Upper lobe of left lung (tissue), 6 donors: Measurements from ENCODE around the gene ZCCHC24. TPM values are rescaled to one million over a fixed set of nuclear protein-coding genes. Genes with fewer than 3 reads are reported as not detected.

Experiments
- ATAC-seq, 2 donors: fragments of 200-7000 bp; cut with Tn5 transposase; one replicate each; pipeline ENCODE4 v1.9.1; 2022; ENCODE audit warnings: mild to moderate bottlenecking in 2 of 2, moderate library complexity in 2 of 2; ENCODE audit not compliant: low FRiP score in 2 of 2
- DNase-seq, 2 donors: peaks; one replicate each; pipeline ENCODE4 v3.0.0-alpha.2; 2019 to 2020
- H3K27ac ChIP-seq, 4 donors: fragments of 200-600 bp; sonication (generic); one replicate each; pipeline ENCODE4 v1.5.1; 2016 to 2019
- H3K27me3 ChIP-seq, 4 donors: fragments of 200-600 bp; sonication (generic); one replicate each; pipeline ENCODE4 v1.5.1; 2017 to 2019
- H3K36me3 ChIP-seq, 4 donors: fragments of 200-600 bp; sonication (generic); one replicate each; pipeline ENCODE4 v1.5.1; 2016 to 2019
- H3K4me1 ChIP-seq, 4 donors: fragments of 200-600 bp; sonication (generic); one replicate each; pipeline ENCODE4 v1.5.1; 2018 to 2019
- H3K4me3 ChIP-seq, 4 donors: fragments of 200-600 bp; sonication (generic); one replicate each; pipeline ENCODE4 v1.5.1; 2017 to 2019; ENCODE audit warnings: mild to moderate bottlenecking in 2 of 4, moderate library complexity in 1 of 4
- H3K9me3 ChIP-seq, 4 donors: fragments of 200-600 bp; sonication (generic); one replicate each; pipeline ENCODE4 v1.5.1; 2018 to 2019
- EP300 ChIP-seq, 4 donors: sonication (generic); formaldehyde crosslinking; IDR thresholded peaks; one replicate each; pipeline ENCODE4 v1.5.1; 2017; ENCODE audit warnings: antibody characterized with exemption in 4 of 4, control low read depth in 2 of 4
- POLR2A ChIP-seq, 4 donors: fragments of 450-650 bp; IDR thresholded peaks; one replicate each; pipeline ENCODE4 v1.5.1; 2016 to 2017; ENCODE audit warnings: antibody characterized with exemption in 4 of 4, mild to moderate bottlenecking in 2 of 4
- POLR2AphosphoS5 ChIP-seq, 2 donors: sonication (generic); formaldehyde crosslinking; IDR thresholded peaks; one replicate each; pipeline ENCODE4 v1.5.1; 2017; ENCODE audit warnings: antibody characterized with exemption in 2 of 2
- WGBS, 2 donors: methylation state at CpG; one replicate each; pipeline ENCODE4 v1.1.5; 2017 to 2018; 5-methylcytosine and 5-hydroxymethylcytosine counted together
- total RNA-seq, 6 donors: library from RNA; depleted of rRNA in 4 of 6; stranded (reverse); fragments of >200 nt in 4 of 6; gene quantifications; one replicate each; pipeline versions ENCODE4 v1.1.0 to v1.2.1, GENCODE V29; 2016 to 2021
- TF ChIP-seq, protein P1 (sequence below), 6 experiments: fragments of 450-650 bp in 4 of 6; fragments of 200-600 bp in 2 of 6; sonication (generic) in 2 of 6; IDR thresholded peaks; one replicate each; pipeline ENCODE4 v1.5.1; 2016 to 2019; ENCODE audit warnings: antibody characterized with exemption in 6 of 6
- donor health status: DM: no; HTN: no; CAD: no; lungs with moderate emphysema.
- donor health status: DM: no; HTN: yes; CAD: no; lungs with severe emphysema.

The ZCCHC24 gene
- total RNA-seq, 6 donors from 2014 or later = 12.6 to 45.7 (median 21.0) TPM

GRCh38 chr10:79470096-79470495 is 24.7 kb upstream of the ZCCHC24 start:
- 91 to 95% methylated on average over 8 of the region's 8 CpGs for WGBS, 2 donors
- DNase-seq = no peak
- no peak overlapping the region for H3K4me3 ChIP-seq
- H3K27me3 ChIP-seq = no peaks in the 10 kb centered on the region
- H3K4me1 ChIP-seq = peaks cover 0 to 10% (median 2%) of the 10 kb centered on the region in 4 donors
- no peaks in the 10 kb centered on the region for H3K36me3 ChIP-seq
- no peak for TF ChIP-seq POLR2A (IDR thresholded peaks at IDR 0.05)
- TF ChIP-seq, protein P1, sequence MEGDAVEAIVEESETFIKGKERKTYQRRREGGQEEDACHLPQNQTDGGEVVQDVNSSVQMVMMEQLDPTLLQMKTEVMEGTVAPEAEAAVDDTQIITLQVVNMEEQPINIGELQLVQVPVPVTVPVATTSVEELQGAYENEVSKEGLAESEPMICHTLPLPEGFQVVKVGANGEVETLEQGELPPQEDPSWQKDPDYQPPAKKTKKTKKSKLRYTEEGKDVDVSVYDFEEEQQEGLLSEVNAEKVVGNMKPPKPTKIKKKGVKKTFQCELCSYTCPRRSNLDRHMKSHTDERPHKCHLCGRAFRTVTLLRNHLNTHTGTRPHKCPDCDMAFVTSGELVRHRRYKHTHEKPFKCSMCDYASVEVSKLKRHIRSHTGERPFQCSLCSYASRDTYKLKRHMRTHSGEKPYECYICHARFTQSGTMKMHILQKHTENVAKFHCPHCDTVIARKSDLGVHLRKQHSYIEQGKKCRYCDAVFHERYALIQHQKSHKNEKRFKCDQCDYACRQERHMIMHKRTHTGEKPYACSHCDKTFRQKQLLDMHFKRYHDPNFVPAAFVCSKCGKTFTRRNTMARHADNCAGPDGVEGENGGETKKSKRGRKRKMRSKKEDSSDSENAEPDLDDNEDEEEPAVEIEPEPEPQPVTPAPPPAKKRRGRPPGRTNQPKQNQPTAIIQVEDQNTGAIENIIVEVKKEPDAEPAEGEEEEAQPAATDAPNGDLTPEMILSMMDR (IDR thresholded peaks at IDR 0.05) = no peak
- TF ChIP-seq POLR2AphosphoS5 (IDR thresholded peaks at IDR 0.05) = no peak
- no peak for TF ChIP-seq EP300 (IDR thresholded peaks at IDR 0.05)
- H3K27ac ChIP-seq = no peak overlapping the region
- ATAC-seq = no peak
- H3K9me3 ChIP-seq = no peaks in the 10 kb centered on the region

- no peaks in the 10 kb centered on the region for H3K27me3 ChIP-seq
- DNase-seq (no peak), ATAC-seq (no peak)
- no peaks in the 10 kb centered on the region for H3K9me3 ChIP-seq
- H3K36me3 ChIP-seq = no peaks in the 10 kb centered on the region
- 76 to 77% methylated on average over 5 to 6 of the region's 6 CpGs for WGBS, 2 donors
- H3K27ac ChIP-seq = peak overlapping the region in 2 of 4 donors; percentile 14 to 68
- TF ChIP-seq POLR2AphosphoS5 (IDR thresholded peaks at IDR 0.05) (no peak), POLR2A (IDR thresholded peaks at IDR 0.05) (no peak), EP300 (IDR thresholded peaks at IDR 0.05) (no peak)
- TF ChIP-seq, protein P1 (IDR thresholded peaks at IDR 0.05) = no peak
- H3K4me1 ChIP-seq = peaks cover 0 to 10% (median 2%) of the 10 kb centered on the region in 4 donors
- no peak overlapping the region for H3K4me3 ChIP-seq
These were observed 23.6 kb upstream of the ZCCHC24 start for GRCh38 chr10:79468841-79469585.

DNA sequence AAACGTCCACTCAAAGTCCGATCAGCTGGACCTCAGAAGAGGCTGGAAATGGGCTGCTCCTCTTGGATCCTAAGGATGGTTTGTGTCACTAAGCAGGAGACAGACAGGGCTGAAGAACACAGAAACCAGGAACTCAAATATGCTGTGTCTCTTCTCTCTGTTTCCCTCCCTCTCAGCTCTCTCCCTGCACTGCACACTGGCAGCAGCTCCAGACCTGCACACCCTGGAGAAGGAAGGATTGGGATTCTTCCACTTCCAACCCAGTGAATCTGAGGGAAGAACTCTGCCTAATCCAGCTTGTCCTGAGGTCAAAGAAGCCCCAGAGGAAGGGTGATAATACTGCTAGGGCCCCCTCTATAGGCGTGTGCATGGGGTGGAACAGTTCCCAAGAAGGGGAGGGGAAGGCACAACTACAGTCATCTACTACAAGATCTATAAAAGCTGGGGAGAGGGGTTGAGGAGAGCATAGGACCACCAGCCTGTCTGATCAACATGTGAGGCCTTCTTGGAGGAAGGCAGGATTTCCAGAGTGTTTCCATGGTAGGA is 22.7 kb upstream of the ZCCHC24 start:
- Histone ChIP-seq H3K36me3 (no peaks in the 10 kb centered on the region), H3K27me3 (no peaks in the 10 kb centered on the region), H3K27ac (peak overlapping the region in 3 of 4 donors; percentile 45 to 68 (median 52)), H3K9me3 (no peaks in the 10 kb centered on the region), H3K4me1 (peaks cover 0 to 10% (median 2%) of the 10 kb centered on the region in 4 donors), H3K4me3 (no peak overlapping the region)
- ATAC-seq (peak; percentile 45), DNase-seq (no peak)
- no peak for TF ChIP-seq EP300 (IDR thresholded peaks at IDR 0.05)
- TF ChIP-seq POLR2AphosphoS5 (IDR thresholded peaks at IDR 0.05) = no peak
- no peak for TF ChIP-seq POLR2A (IDR thresholded peaks at IDR 0.05)
- TF ChIP-seq, protein P1 (IDR thresholded peaks at IDR 0.05) = no peak
- WGBS, 2 donors = 86% methylated on average over 3 of the region's 3 CpGs

GRCh38 chr10:79465341-79465740 is 19.9 kb upstream of the ZCCHC24 start:
- H3K27me3 ChIP-seq = no peaks in the 10 kb centered on the region
- H3K27ac ChIP-seq = no peak overlapping the region
- TF ChIP-seq EP300 (IDR thresholded peaks at IDR 0.05) (no peak), POLR2AphosphoS5 (IDR thresholded peaks at IDR 0.05) (no peak)
- H3K4me3 ChIP-seq = no peak overlapping the region
- peaks cover 0 to 10% (median 2%) of the 10 kb centered on the region in 4 donors for H3K4me1 ChIP-seq
- no peaks in the 10 kb centered on the region for H3K9me3 ChIP-seq
- no peaks in the 10 kb centered on the region for H3K36me3 ChIP-seq
- no peak for ATAC-seq
- no peak for DNase-seq
- 94 to 96% methylated on average over 3 of the region's 3 CpGs for WGBS, 2 donors

GRCh38 chr10:79463578-79464496 is 18.4 kb upstream of the ZCCHC24 start:
- H3K9me3 ChIP-seq = no peaks in the 10 kb centered on the region
- peaks cover 0 to 10% (median 2%) of the 10 kb centered on the region in 4 donors for H3K4me1 ChIP-seq
- no peak overlapping the region for H3K4me3 ChIP-seq
- no peaks in the 10 kb centered on the region for H3K27me3 ChIP-seq
- no peaks in the 10 kb centered on the region for H3K36me3 ChIP-seq
- TF ChIP-seq EP300 (IDR thresholded peaks at IDR 0.05) (no peak), POLR2AphosphoS5 (IDR thresholded peaks at IDR 0.05) (peak in 1 of 2 donors; percentile 8)
- WGBS, 2 donors = 80 to 86% methylated on average over 4 to 10 of the region's 10 CpGs
- DNase-seq (peak in 1 of 2 donors; percentile 23), ATAC-seq (peak in 1 of 2 donors; percentile 37)
- H3K27ac ChIP-seq = peak overlapping the region in 1 of 4 donors; percentile 35
